Testis (tissue), 2 donors: Measurements from ENCODE around the gene TBC1D22A.

ENCODE experiments used
- CTCF ChIP-seq, 3 experiments: fragments of 450-650 bp in 2 of 3; fragments of 200-600 bp in 1 of 3; sonication (generic) in 1 of 3; IDR thresholded peaks; one replicate each; pipeline ENCODE4 v1.5.1; 2016 to 2019; ENCODE audit warnings: antibody characterized with exemption in 3 of 3, mild to moderate bottlenecking in 2 of 3, moderate library complexity in 1 of 3
- POLR2A ChIP-seq: fragments of 450-650 bp; IDR thresholded peaks from one replicate; pipeline ENCODE4 v1.6.1; 2017; ENCODE audit warnings: antibody characterized with exemption, mild to moderate bottlenecking, moderate library complexity

- TF ChIP-seq CTCF (IDR thresholded peaks at IDR 0.05) (no peak), POLR2A (no peak)
Observed at GRCh38 chr22:47177334-47177815, 414.9 kb downstream of the TBC1D22A start.
